SK-N-MC (cell line): ENCODE data around the gene RAB40B.
"Not testable (repeated sequence)": the region's sequence is repeated elsewhere in the genome, so short reads cannot be mapped to it uniquely, and the experiment has no call there.

Source experiments
- DNase-seq: peaks from one replicate; pipeline ENCODE4 v3.0.0-alpha.2; 2011; ENCODE audit warnings: low read depth, low spot score
- H3K27ac ChIP-seq: fragments of 200-600 bp; sonication (generic); 2 replicates; pipeline ENCODE4 v1.5.1; 2016; ENCODE audit warnings: mixed run types
- H3K36me3 ChIP-seq: fragments of 200-600 bp; sonication (generic); 2 replicates; pipeline ENCODE4 v1.6.1; 2017; ENCODE audit warnings: antibody characterized with exemption, low read length, mixed read lengths; ENCODE audit not compliant: insufficient read depth
- H3K4me3 ChIP-seq: fragments of 200-600 bp; sonication (generic); 2 replicates; pipeline ENCODE4 v1.5.1; 2016
- H3K9ac ChIP-seq: fragments of 200-600 bp; sonication (generic); 2 replicates; pipeline ENCODE4 v1.8.0; 2017; ENCODE audit warnings: mixed run types, mixed read lengths; ENCODE audit not compliant: insufficient read length
- H3K9me3 ChIP-seq: fragments of 200-600 bp; sonication (generic); 2 replicates; pipeline ENCODE4 v1.6.1; 2017; ENCODE audit warnings: low read depth, mild to moderate bottlenecking, antibody characterized with exemption, low read length, moderate library complexity, mixed read lengths
- EZH2 ChIP-seq: fragments of 200-600 bp; sonication (generic); IDR thresholded peaks from one replicate; pipeline ENCODE4 v1.6.1; 2017; ENCODE audit warnings: antibody characterized with exemption
- FOXP2 ChIP-seq: optimal IDR thresholded peaks from 2 replicates; pipeline ENCODE3; 2011; ENCODE audit warnings: mild to moderate bottlenecking, moderate library complexity; ENCODE audit not compliant: insufficient read depth; ENCODE audit errors: extremely low read length, control extremely low read depth
- POLR2AphosphoS5 ChIP-seq: IDR thresholded peaks from 2 replicates; pipeline ENCODE4 v1.6.1; 2012; ENCODE audit warnings: mild to moderate bottlenecking, low read depth, low read length, borderline replicate concordance

RAB40B gene

GRCh38 chr17:82698065-82698973 lies at the start of gene RAB40B:
Gene RAB40B (minus strand): TSS chr17:82698698. CDS start chr17:82698596, 102 bp downstream.
- Histone ChIP-seq H3K27ac (no peak within 1 kb of the TSS), H3K9me3 (no peaks in the 10 kb centered on the region), H3K4me3 (peak within 1 kb of the TSS; percentile 79), H3K9ac (no peak within 1 kb of the TSS), H3K36me3 (no peaks in the 10 kb centered on the region)
- peak; percentile 85 for DNase-seq
- TF ChIP-seq POLR2AphosphoS5 (no peak), EZH2 (no peak), FOXP2 (no peak)

DNA sequence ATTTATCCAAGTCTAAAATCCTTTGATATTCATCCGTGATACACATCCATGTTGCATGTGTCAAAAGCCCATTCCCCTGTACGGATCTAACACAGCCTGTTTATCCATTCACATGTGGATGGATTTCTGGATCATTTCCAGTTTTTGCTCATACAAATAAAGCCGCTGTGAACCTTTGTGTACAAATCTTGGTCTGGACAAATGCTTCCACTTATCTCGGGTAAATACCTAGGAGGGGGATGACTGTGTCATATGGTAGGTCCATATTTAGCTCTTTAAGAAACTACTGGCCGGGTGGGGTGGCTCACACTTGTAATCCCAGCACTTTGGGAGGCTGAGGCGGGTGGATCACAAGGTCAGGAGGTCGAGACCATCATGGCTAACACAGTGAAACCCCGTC lies 47.0 kb upstream of the RAB40B start:
- Histone ChIP-seq H3K9ac (no peak overlapping the region), H3K4me3 (no peak overlapping the region), H3K36me3 (peaks cover 9% of the 10 kb centered on the region), H3K27ac (no peak overlapping the region), H3K9me3 (peaks cover 2% of the 10 kb centered on the region; the same call in 1 of the 2 replicates)
- DNase-seq = no peak
- no peak for TF ChIP-seq POLR2AphosphoS5
- no peak for TF ChIP-seq FOXP2
- no peak for TF ChIP-seq EZH2

DNA sequence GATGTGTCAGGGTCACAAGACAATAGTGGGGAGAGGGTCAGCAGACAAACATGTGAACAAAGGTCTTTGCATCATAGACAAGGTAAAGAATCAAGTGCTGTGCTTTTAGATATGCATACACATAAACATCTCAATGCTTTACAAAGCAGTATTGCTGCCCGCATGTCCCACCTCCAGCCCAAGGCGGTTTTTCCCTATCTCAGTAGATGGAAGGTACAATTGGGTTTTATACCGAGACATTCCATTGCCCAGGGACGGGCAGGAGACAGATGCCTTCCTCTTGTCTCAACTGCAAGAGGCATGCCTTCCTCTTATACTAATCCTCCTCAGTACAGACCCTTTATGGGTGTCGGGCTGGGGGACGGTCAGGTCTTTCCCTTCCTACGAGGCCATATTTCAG lies 46.2 kb upstream of the RAB40B start:
- not testable (repeated sequence) for H3K27ac ChIP-seq

GRCh38 chr17:82743344-82744219 lies 45.1 kb upstream of the RAB40B start:
- TF ChIP-seq FOXP2 (no peak), EZH2 (no peak), POLR2AphosphoS5 (no peak)
- H3K36me3 ChIP-seq = peaks cover 17% of the 10 kb centered on the region
- H3K9ac ChIP-seq = no peak overlapping the region
- H3K27ac ChIP-seq = no peak overlapping the region
- peaks cover 4% of the 10 kb centered on the region; the same call in 1 of the 2 replicates for H3K9me3 ChIP-seq
- H3K4me3 ChIP-seq = no peak overlapping the region
- DNase-seq = no peak

More for the DNA sequence above, 46.2 kb upstream of the RAB40B start:
- not testable (repeated sequence) for H3K4me3 ChIP-seq, H3K9ac ChIP-seq, DNase-seq, H3K9me3 ChIP-seq
- H3K36me3 ChIP-seq = peaks cover 17% of the 10 kb centered on the region

- no peak overlapping the region for H3K4me3 ChIP-seq
- no peak overlapping the region for H3K9ac ChIP-seq
- DNase-seq = no peak
- H3K27ac ChIP-seq = no peak overlapping the region
- TF ChIP-seq EZH2 (no peak), POLR2AphosphoS5 (no peak), FOXP2 (no peak)
- H3K9me3 ChIP-seq = peaks cover 4% of the 10 kb centered on the region; the same call in 1 of the 2 replicates
- peaks cover 17% of the 10 kb centered on the region for H3K36me3 ChIP-seq
These were observed 42.6 kb upstream of the RAB40B start for GRCh38 chr17:82740906-82741759.

- no peak for TF ChIP-seq EZH2
- TF ChIP-seq POLR2AphosphoS5 = no peak
- no peak for TF ChIP-seq FOXP2
- Histone ChIP-seq H3K9ac (no peak overlapping the region), H3K27ac (no peak overlapping the region), H3K9me3 (peaks cover 4% of the 10 kb centered on the region; the same call in 1 of the 2 replicates), H3K4me3 (no peak overlapping the region), H3K36me3 (peaks cover 22% of the 10 kb centered on the region)
- DNase-seq = no peak
These were observed 39.7 kb upstream of the RAB40B start for GRCh38 chr17:82737967-82738877.

DNA sequence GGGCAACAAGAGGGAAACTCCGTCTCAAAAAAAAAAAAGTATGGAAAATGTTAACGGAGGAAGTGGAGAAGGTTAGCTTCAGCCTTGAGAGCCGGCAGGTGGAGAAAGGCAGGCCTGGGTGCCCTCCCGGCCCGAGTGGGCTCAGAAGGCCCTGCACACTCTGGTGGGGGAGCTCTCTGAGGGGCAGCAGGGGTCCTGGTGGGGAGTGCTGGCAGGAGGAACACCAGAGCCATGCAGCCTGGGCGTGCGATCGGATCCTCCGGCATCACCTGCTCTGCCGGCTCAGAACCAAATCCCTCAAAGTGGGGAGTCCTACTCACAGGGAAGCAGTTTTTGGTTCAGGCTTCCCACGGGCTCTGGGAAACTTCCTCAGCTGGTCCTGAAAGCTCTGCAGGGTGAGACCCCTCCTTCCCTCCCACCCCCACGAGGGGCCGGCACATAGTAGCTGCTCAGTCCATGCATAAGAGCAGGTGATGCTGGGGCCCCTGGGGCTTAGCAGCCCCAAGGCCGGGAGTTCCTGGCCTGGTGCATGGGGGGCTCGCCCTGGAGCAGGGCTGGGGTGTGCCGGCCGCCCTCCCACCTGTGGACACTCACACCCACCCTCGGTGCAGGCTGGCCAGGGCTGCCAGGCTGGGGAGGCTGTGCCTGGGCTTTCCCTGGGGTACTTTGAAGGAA lies 38.1 kb upstream of the RAB40B start:
- Histone ChIP-seq H3K36me3 (peaks cover 25% of the 10 kb centered on the region), H3K9ac (no peak overlapping the region), H3K9me3 (peaks cover 4% of the 10 kb centered on the region; the same call in 1 of the 2 replicates), H3K4me3 (no peak overlapping the region), H3K27ac (no peak overlapping the region)
- no peak for TF ChIP-seq POLR2AphosphoS5
- no peak for TF ChIP-seq EZH2
- TF ChIP-seq FOXP2 = no peak
- DNase-seq = no peak
